Urinary bladder (tissue), 4 donors: ENCODE measurements around the gene TMEM117. TPM values are rescaled to one million over a fixed set of nuclear protein-coding genes. Genes with fewer than 3 reads are reported as not detected.

ENCODE experiments used
- DNase-seq: peaks from one replicate; pipeline ENCODE4 v3.0.0-alpha.2; 2015; ENCODE audit errors: extremely low spot score
- H3K27ac ChIP-seq: one replicate; pipeline ENCODE4 v1.5.1; 2013; ENCODE audit warnings: low read depth, mild to moderate bottlenecking, moderate library complexity
- H3K36me3 ChIP-seq: one replicate; pipeline ENCODE4 v1.6.1; 2013; ENCODE audit warnings: mild to moderate bottlenecking, moderate library complexity; ENCODE audit not compliant: insufficient read depth
- H3K4me1 ChIP-seq: one replicate; pipeline ENCODE4 v1.6.1; 2013; ENCODE audit warnings: mild to moderate bottlenecking, moderate library complexity; ENCODE audit not compliant: insufficient read depth
- H3K4me3 ChIP-seq: one replicate; pipeline ENCODE4 v1.5.1; 2013; ENCODE audit warnings: low read depth, low read length
- WGBS: extraction: QIAGEN DNeasy Blood & Tissue Kit; methylation state at CpG from one replicate; pipeline ENCODE4 v1.1.7; 2013; 5-methylcytosine and 5-hydroxymethylcytosine counted together
- polyA plus RNA-seq: library from polyadenylated mRNA; stranded (reverse); fragments of 200-250 nt; gene quantifications from one replicate; pipeline ENCODE4 v1.2.3, GENCODE V29; 2013
- total RNA-seq: library from RNA; depleted of rRNA; stranded (reverse); fragments of >200 nt; gene quantifications from one replicate; pipeline ENCODE4 v1.2.3, GENCODE V29; 2014
- donor health status: healthy with polysubstance abuse.
- donor health status: healthy.

Gene TMEM117
- total and polyA plus RNA-seq, 2 donors = 9.2 to 31.1 TPM

- no peak overlapping the region for H3K27ac ChIP-seq
- no peaks in the 10 kb centered on the region for H3K36me3 ChIP-seq
- DNase-seq = no peak
- WGBS = 51% methylated on average over 2 of the region's 2 CpGs
- no peak overlapping the region for H3K4me3 ChIP-seq
- no peaks in the 10 kb centered on the region for H3K4me1 ChIP-seq
Observed at GRCh38 chr12:44100264-44100663, 264.4 kb downstream of the TMEM117 start.

GRCh38 chr12:44101475-44101874 is 265.6 kb downstream of the TMEM117 start:
- Histone ChIP-seq H3K4me3 (no peak overlapping the region), H3K36me3 (no peaks in the 10 kb centered on the region), H3K4me1 (no peaks in the 10 kb centered on the region), H3K27ac (no peak overlapping the region)
- no peak for DNase-seq
- 95% methylated on average over 4 of the region's 4 CpGs for WGBS

- H3K36me3 ChIP-seq = no peaks in the 10 kb centered on the region
- H3K27ac ChIP-seq = no peak overlapping the region
- H3K4me3 ChIP-seq = no peak overlapping the region
- H3K4me1 ChIP-seq = no peaks in the 10 kb centered on the region
- WGBS = 88% methylated on average over 2 of the region's 2 CpGs
- DNase-seq = no peak
Observed at GRCh38 chr12:44114906-44115305, 279.0 kb downstream of the TMEM117 start.

GRCh38 chr12:44117337-44117736 is 281.5 kb downstream of the TMEM117 start:
- WGBS = 96% methylated on average over 1 of the region's 1 CpG
- Histone ChIP-seq H3K4me1 (no peaks in the 10 kb centered on the region), H3K27ac (no peak overlapping the region), H3K4me3 (no peak overlapping the region), H3K36me3 (no peaks in the 10 kb centered on the region)
- no peak for DNase-seq

GRCh38 chr12:44118946-44119345 is 283.1 kb downstream of the TMEM117 start:
- Histone ChIP-seq H3K27ac (no peak overlapping the region), H3K36me3 (no peaks in the 10 kb centered on the region), H3K4me3 (no peak overlapping the region), H3K4me1 (no peaks in the 10 kb centered on the region)
- no peak for DNase-seq

GRCh38 chr12:44126806-44127205 is 290.9 kb downstream of the TMEM117 start:
- 98% methylated on average over 1 of the region's 1 CpG for WGBS
- no peak overlapping the region for H3K4me3 ChIP-seq
- H3K27ac ChIP-seq = no peak overlapping the region
- DNase-seq = no peak
- H3K4me1 ChIP-seq = no peaks in the 10 kb centered on the region
- no peaks in the 10 kb centered on the region for H3K36me3 ChIP-seq

GRCh38 chr12:44127966-44128710 is 292.3 kb downstream of the TMEM117 start:
- Histone ChIP-seq H3K36me3 (no peaks in the 10 kb centered on the region), H3K4me3 (no peak overlapping the region), H3K4me1 (no peaks in the 10 kb centered on the region), H3K27ac (no peak overlapping the region)
- WGBS = 93% methylated on average over 1 of the region's 1 CpG
- DNase-seq = no peak

GRCh38 chr12:44143175-44143574 is 307.3 kb downstream of the TMEM117 start:
- Histone ChIP-seq H3K4me3 (no peak overlapping the region), H3K4me1 (no peaks in the 10 kb centered on the region), H3K36me3 (no peaks in the 10 kb centered on the region), H3K27ac (no peak overlapping the region)
- WGBS = 91% methylated on average over 3 of the region's 3 CpGs
- DNase-seq = no peak

GRCh38 chr12:44148936-44149335 is 313.1 kb downstream of the TMEM117 start:
- WGBS = 89% methylated on average over 2 of the region's 2 CpGs
- no peak for DNase-seq

GRCh38 chr12:44154128-44154527 is 318.2 kb downstream of the TMEM117 start:
- WGBS = 32% methylated on average over 5 of the region's 5 CpGs
- no peak overlapping the region for H3K27ac ChIP-seq
- H3K4me1 ChIP-seq = no peaks in the 10 kb centered on the region
- no peaks in the 10 kb centered on the region for H3K36me3 ChIP-seq
- peak; percentile 26 for DNase-seq
- no peak overlapping the region for H3K4me3 ChIP-seq

More at GRCh38 chr12:44148936-44149335, 313.1 kb downstream of the TMEM117 start:
- no peak overlapping the region for H3K27ac ChIP-seq
- H3K36me3 ChIP-seq = no peaks in the 10 kb centered on the region
- no peak overlapping the region for H3K4me3 ChIP-seq
- no peaks in the 10 kb centered on the region for H3K4me1 ChIP-seq

- 68% methylated on average over 2 of the region's 2 CpGs for WGBS
- Histone ChIP-seq H3K36me3 (no peaks in the 10 kb centered on the region), H3K4me1 (no peaks in the 10 kb centered on the region), H3K4me3 (no peak overlapping the region), H3K27ac (no peak overlapping the region)
- no peak for DNase-seq
Observed at GRCh38 chr12:44155358-44155757, 319.5 kb downstream of the TMEM117 start.

- H3K4me3 ChIP-seq = no peak overlapping the region
- no peak for DNase-seq
- WGBS = 64% methylated on average over 2 of the region's 2 CpGs
- no peaks in the 10 kb centered on the region for H3K36me3 ChIP-seq
- H3K4me1 ChIP-seq = no peaks in the 10 kb centered on the region
- no peak overlapping the region for H3K27ac ChIP-seq
Observed at GRCh38 chr12:44157359-44157758, 321.5 kb downstream of the TMEM117 start.

- Histone ChIP-seq H3K27ac (no peak overlapping the region), H3K4me1 (no peaks in the 10 kb centered on the region), H3K36me3 (no peaks in the 10 kb centered on the region), H3K4me3 (no peak overlapping the region)
- DNase-seq = no peak
- 87% methylated on average over 2 of the region's 2 CpGs for WGBS
Observed at GRCh38 chr12:44158746-44159145, 322.9 kb downstream of the TMEM117 start.

- DNase-seq = no peak
- H3K4me1 ChIP-seq = no peaks in the 10 kb centered on the region
- no peak overlapping the region for H3K27ac ChIP-seq
- H3K36me3 ChIP-seq = no peaks in the 10 kb centered on the region
- H3K4me3 ChIP-seq = no peak overlapping the region
Observed at GRCh38 chr12:44159216-44159615, 323.3 kb downstream of the TMEM117 start.

GRCh38 chr12:44159862-44160261 is 324.0 kb downstream of the TMEM117 start:
- Histone ChIP-seq H3K36me3 (no peaks in the 10 kb centered on the region), H3K4me3 (no peak overlapping the region), H3K4me1 (no peaks in the 10 kb centered on the region), H3K27ac (no peak overlapping the region)
- WGBS = 94% methylated on average over 3 of the region's 3 CpGs
- no peak for DNase-seq
